Muscle layer of colon (tissue), 2 donors: ENCODE results near the gene PSORS1C1.

Experiments
- H3K27ac ChIP-seq: one replicate; pipeline ENCODE4 v1.7.0; 2013; ENCODE audit warnings: low read depth, mild to moderate bottlenecking, low read length, moderate library complexity
- H3K27me3 ChIP-seq, 2 donors: one replicate each; pipeline ENCODE4 v1.7.0; 2013; ENCODE audit warnings: low read length in 2 of 2, mild to moderate bottlenecking in 2 of 2; ENCODE audit not compliant: insufficient read depth in 2 of 2, control insufficient read depth in 1 of 2
- H3K36me3 ChIP-seq: one replicate; pipeline ENCODE4 v1.7.0; 2013; ENCODE audit warnings: mild to moderate bottlenecking, low read length; ENCODE audit not compliant: insufficient read depth
- H3K4me1 ChIP-seq: one replicate; pipeline ENCODE4 v1.7.0; 2013; ENCODE audit warnings: mild to moderate bottlenecking, low read length; ENCODE audit not compliant: insufficient read depth
- H3K4me3 ChIP-seq, 2 donors: one replicate each; pipeline ENCODE4 v1.7.0; 2013; ENCODE audit warnings: low read length in 2 of 2, low read depth in 1 of 2, mild to moderate bottlenecking in 1 of 2, moderate library complexity in 1 of 2
- H3K9ac ChIP-seq: one replicate; pipeline ENCODE4 v1.7.0; 2013; ENCODE audit warnings: low read length
- H3K9me3 ChIP-seq: one replicate; pipeline ENCODE4 v1.7.0; 2013; ENCODE audit warnings: mild to moderate bottlenecking, low read length
- donor health status: abdominal sarcoma.
- donor health status: Adenocarcinoma of cecum.

The PSORS1C1 gene

DNA sequence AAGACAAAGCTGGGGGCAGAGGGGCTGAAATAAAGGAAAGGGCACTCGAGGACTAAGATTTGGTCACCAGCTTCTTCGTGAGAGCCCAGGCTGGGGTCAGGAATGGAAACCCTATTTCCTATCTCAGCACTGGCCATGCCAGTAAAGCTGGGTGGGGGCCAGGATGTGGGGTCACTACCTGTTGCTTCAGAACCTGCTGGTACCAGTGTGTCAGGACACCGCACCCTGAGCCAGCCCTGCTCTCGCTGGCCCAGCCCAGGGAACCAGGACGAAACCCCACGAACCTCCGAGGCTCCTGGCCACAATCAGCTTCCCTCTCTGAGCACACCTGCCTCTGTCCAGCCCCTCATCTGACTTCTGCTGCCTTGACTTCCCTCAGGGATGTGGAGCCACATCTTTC lies 3.6 kb downstream of the PSORS1C1 start:
- no peak overlapping the region for H3K27ac ChIP-seq
- H3K36me3 ChIP-seq: no peaks in the 10 kb centered on the region
- H3K9ac ChIP-seq: no peak overlapping the region
- no peak overlapping the region for H3K4me3 ChIP-seq
- H3K4me1 ChIP-seq: peaks cover 48% of the 10 kb centered on the region
- H3K27me3 ChIP-seq: no peaks in the 10 kb centered on the region
- no peaks in the 10 kb centered on the region for H3K9me3 ChIP-seq

DNA sequence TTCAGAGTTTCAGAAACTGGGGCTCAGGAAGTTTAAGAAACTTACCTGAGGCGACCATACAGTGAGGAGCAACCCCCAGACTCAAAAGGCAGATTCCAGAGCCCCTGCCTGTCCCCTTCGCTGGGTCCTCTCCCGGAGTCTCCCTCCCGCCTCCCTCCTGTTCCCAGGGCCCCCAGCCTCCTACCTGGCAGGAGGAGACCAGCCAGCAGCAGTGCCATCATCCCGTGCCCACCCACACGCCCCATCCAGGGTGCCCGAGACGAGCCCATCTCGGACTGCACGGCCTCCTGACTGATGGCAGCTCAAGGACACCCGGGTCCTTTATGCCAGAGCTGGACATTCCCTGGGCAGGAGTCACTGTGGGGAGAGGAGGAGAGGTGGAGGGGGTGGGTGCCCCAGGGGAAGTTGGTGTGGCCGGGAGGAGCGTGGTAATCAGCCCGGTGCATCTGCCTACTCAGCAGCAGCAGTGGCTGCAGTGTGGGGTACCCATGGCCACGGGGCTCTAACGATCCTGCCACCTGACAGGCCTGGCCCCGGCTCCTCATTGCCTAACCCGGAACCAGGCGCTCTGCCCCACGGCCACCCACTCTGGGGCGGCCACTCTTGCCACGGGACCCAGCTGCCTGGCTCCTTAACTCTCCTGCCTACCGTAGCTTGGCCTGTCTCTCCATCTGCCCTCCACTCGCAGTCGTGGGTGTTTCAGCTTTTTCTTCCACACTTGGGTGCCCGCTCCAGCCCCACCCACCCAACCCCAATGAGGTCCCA lies 5.7 kb downstream of the PSORS1C1 start, which contains the start of gene CDSN:
Gene CDSN (minus strand): TSS at position 296 of the 765 bp plus-strand sequence. CDS start 27 bp downstream, at position 269.
- Histone ChIP-seq H3K9ac (no peak within 1 kb of the TSS), H3K4me1 (peaks cover 37% of the 10 kb centered on the region), H3K36me3 (no peaks in the 10 kb centered on the region)

DNA sequence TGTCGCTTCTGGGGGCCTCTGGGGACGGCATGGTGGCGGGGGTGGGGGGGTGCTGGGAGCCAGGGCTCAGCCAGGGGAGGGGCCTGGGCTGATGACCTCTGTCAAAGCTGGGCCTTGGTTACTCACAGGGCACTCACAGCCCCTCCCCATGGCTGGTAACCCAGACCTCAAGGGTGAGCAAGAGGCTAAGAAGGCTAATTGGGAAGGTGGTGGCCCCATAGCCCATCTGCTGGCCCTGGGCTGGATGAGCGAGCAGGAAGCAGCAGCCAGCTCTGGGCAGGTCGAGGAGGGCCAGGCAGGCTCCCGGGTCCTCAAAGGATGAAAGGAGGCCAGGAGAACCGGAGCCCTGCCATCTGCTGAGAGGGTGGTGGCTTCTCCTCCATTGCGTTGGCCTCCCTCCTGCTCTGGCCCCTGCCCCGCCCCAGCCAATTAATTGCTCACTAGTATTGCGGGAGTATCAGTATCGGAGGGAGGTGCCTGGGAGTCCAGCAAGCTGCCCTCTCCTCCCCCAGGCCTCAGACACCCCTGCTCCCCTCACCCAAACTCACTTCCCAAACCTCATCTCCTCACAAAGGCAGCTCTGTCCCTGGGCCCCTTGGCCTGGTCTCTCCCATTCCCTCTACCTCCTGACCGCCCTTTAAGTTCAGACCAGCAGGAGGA lies 6.7 kb downstream of the PSORS1C1 start:
- Histone ChIP-seq H3K27me3 (no peaks in the 10 kb centered on the region), H3K4me1 (peaks cover 29% of the 10 kb centered on the region), H3K4me3 (no peak overlapping the region), H3K27ac (no peak overlapping the region), H3K9ac (no peak overlapping the region), H3K9me3 (no peaks in the 10 kb centered on the region), H3K36me3 (no peaks in the 10 kb centered on the region)

More for the DNA sequence above, 5.7 kb downstream of the PSORS1C1 start, which contains the start of gene CDSN:
- no peak within 1 kb of the TSS for H3K27ac ChIP-seq
- no peak within 1 kb of the TSS for H3K4me3 ChIP-seq
- no peaks in the 10 kb centered on the region for H3K27me3 ChIP-seq
- H3K9me3 ChIP-seq: no peaks in the 10 kb centered on the region

DNA sequence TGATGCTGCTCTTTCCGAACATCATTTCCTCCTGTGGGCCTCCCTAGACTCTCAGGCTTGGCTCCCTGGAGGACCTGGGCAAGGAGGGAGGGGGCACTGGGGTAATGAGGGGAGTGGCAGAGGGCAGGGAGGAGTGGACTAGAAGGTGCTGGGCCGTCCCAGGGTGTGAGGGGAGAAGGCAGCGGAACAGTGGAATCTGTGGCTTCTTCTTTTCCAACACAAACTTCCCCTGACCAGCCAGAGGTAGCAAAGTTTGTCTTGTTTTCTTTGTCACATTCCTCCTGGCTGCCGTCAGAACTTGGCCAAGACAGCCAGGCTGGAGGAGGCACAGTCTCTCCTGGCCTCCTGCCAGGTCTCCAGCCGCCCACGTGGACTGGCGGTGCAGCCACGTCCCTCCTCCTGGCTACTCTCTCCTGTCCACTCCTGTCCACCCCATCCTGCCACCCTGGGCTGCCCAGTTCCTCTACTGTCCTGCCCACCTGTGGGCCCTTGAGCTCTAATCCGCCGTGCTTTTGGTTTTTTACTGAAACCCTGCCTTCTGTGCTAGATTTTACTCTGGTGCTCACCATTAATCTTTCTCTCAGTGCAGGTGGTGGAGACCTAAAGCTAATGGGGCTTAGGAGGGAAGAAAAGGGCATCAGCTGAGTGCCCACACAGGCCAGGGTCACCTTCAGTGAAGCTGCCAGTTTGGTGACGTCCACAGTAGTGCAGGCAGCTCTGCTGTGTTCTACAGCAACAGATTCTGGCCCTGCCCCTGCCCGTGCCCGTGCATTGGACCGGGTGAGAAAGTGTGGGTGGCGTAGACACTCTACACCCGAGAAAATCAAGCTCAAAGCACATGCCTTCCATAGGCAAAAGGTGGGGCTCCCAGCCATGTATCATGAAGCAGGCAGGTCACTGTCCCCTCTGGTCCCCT lies 8.4 kb downstream of the PSORS1C1 start:
- Histone ChIP-seq H3K9me3 (no peaks in the 10 kb centered on the region), H3K27ac (peak overlapping the region; percentile 60), H3K4me3 (peak overlapping the region in 1 of 2 donors; percentile 38), H3K36me3 (no peaks in the 10 kb centered on the region), H3K4me1 (peaks cover 27% of the 10 kb centered on the region), H3K9ac (peak overlapping the region; percentile 53), H3K27me3 (no peaks in the 10 kb centered on the region)

DNA sequence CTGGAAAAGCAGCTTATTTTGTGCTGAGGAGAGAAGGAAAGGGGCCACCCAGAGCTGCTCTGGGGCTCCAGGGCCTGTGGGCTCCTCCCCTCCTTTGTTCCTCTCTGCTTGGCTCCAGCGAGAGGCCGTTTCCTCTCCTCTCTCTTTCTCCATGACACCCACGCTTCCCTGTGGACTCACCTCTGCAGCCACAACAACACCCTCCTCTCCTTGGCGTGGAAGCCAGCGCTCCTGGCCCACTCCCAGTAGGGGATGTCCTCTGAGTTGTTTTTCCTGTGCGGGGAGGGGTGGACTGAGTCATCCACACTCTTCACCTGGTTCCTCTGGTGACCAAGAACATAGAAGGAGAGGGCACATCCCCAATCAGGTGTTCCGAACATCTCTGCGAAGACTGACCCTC lies 10.6 kb downstream of the PSORS1C1 start:
- Histone ChIP-seq H3K4me3 (no peak overlapping the region), H3K27ac (no peak overlapping the region), H3K9ac (no peak overlapping the region), H3K36me3 (no peaks in the 10 kb centered on the region), H3K27me3 (no peaks in the 10 kb centered on the region), H3K9me3 (no peaks in the 10 kb centered on the region), H3K4me1 (peaks cover 27% of the 10 kb centered on the region)

DNA sequence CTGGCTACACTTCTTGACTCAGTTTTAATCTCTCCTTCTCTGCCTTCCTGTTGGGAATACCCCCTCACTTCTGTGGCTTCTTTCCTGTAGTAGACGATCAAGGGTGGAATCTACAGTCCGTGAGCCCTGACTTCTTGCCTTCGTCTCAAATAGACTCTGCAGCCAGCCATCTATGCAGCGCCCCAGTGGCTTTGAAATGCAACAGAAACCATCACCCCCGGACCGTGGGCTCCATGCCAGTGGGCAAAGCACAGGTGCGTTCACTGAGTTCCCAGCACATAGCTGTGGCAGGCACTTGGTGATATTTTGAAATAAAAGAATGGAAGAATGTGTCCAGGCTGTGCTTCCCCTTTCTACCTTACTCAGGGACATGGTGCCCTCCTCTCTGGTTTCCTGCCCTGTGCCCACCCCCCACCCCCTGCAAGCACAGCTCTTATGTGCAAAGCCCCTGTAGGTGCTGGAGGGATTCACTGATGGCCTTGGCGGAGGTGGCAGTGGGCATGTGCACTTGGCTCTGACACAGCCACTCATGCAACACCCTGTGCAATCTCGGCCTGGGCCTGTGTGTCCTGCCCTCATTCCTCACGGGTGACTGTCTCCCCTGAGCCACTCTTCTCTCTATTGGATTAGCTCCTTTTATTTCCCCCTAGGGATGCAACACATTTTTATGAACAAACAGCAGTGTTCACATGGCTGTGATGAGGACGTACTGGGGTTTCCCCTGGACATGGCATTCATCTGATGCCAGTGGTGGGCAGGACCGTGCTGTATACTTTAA lies 11.2 kb downstream of the PSORS1C1 start:
- Histone ChIP-seq H3K27ac (no peak overlapping the region), H3K4me1 (peaks cover 27% of the 10 kb centered on the region)

DNA sequence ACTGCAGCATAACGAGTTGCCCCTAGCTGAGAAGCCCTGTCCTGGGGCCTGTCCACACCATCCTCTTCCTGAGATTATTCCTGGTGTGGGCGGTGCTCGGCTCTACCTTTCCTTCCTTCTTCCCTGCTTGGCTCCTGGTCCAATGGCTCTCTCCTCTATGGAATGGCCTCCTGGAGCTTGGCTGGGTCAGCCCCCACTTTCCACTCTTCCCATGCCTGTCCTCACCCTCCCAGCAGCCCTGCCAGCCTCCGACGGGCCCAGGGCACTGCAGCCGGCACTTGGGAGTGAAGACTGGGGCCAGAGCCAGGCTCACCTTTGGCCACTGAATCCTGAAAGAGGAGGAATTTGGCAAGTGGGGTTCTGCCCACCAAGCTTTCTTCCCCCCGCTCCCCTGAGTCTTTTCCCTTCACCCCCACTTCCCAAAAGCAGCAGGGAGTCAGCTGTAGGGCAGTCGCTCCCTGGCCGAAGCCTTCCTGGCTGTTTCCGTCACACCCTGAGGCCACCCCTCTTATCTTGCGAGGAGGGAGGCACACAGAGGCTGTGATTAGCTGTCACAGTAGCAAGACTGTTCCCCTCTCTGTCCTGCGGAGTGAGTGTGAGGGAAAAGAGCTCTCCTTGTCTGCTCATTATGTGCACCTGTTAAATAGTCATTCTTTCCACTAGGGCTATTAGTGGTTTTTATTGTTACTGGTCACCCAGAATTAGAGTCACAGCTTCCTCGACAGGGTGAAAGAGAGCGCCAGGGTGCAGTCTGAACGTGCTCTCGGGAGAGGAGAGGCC lies 12.0 kb downstream of the PSORS1C1 start:
- Histone ChIP-seq H3K9ac (no peak overlapping the region), H3K4me1 (peaks cover 27% of the 10 kb centered on the region), H3K9me3 (no peaks in the 10 kb centered on the region), H3K27ac (no peak overlapping the region), H3K4me3 (no peak overlapping the region), H3K36me3 (no peaks in the 10 kb centered on the region), H3K27me3 (no peaks in the 10 kb centered on the region)

More for the DNA sequence above, 11.2 kb downstream of the PSORS1C1 start:
- no peaks in the 10 kb centered on the region for H3K36me3 ChIP-seq
- H3K9ac ChIP-seq: no peak overlapping the region
- H3K9me3 ChIP-seq: no peaks in the 10 kb centered on the region
- no peak overlapping the region for H3K4me3 ChIP-seq
- H3K27me3 ChIP-seq: no peaks in the 10 kb centered on the region

DNA sequence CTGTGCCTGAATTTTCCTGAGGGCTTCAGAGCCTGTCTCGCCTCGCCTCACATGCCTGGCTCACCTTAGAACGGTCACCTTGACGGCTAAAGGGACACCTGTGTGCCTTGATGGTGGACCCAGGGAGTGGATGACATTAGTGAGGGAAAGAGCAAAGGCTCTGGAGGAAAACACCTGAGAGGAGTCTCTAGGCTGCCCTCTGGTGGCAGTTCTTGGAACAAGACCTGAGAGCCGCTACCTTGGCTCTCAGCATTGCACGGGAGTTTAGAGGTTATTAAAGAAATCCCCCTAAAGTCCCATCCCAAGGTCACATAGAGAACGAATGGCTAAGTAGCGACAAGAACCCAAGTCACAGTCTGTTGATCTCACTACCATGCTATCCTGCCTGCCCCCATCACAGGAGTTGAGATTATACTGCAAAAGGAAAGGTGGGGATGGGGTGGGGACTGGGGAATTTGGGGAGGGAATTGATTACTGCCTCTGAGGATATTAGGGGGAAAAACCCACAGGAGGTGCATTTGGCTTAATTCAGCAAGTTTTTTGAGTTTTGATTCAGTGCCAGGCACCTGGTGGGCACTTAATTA lies 13.6 kb downstream of the PSORS1C1 start:
- H3K36me3 ChIP-seq: no peaks in the 10 kb centered on the region

DNA sequence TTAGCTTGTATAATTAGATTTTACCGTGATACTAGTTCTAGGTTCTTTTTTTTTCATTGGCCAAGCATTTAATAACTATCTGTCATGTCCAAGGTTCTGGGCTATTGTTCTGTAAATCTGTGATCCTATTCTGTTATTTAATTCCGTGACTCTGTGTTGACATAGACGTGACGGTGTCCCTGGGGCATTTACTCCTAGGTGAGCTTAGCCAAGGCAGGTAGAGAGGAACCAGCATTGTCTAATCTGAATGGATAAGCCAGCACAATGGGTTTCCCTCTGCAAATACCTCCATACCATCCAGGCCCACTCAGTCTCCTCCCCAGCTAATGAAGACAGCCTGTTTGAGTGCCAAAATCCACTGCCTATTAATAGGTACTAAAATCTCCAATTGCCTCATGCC lies 14.5 kb downstream of the PSORS1C1 start:
- no peaks in the 10 kb centered on the region for H3K27me3 ChIP-seq
- no peaks in the 10 kb centered on the region for H3K9me3 ChIP-seq
- no peak overlapping the region for H3K4me3 ChIP-seq
- H3K27ac ChIP-seq: no peak overlapping the region
- H3K4me1 ChIP-seq: peaks cover 3% of the 10 kb centered on the region
- no peak overlapping the region for H3K9ac ChIP-seq
- no peaks in the 10 kb centered on the region for H3K36me3 ChIP-seq

More for the DNA sequence above, 13.6 kb downstream of the PSORS1C1 start:
- H3K4me3 ChIP-seq: no peak overlapping the region
- H3K9ac ChIP-seq: no peak overlapping the region
- peaks cover 11% of the 10 kb centered on the region for H3K4me1 ChIP-seq
- H3K27me3 ChIP-seq: no peaks in the 10 kb centered on the region
- no peak overlapping the region for H3K27ac ChIP-seq
- no peaks in the 10 kb centered on the region for H3K9me3 ChIP-seq

DNA sequence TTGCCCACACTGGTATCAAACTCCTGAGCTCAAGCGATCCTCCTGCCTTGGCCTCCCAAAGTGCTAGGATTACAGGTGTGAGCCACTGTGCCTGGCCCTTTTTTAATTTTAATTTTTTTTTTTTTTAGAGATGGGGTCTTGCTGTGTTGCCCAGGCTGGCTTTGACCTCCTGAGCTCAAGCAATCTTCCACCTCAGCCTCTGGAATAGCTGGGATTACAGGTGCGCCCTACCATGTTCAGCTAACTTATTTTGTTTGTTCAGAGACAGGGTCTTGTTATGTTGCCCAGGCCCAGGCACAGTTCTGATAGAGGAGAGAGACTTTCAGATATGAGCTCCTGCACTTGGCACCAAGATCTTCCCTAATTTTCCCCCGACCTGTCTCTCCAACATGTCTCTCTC lies 16.2 kb downstream of the PSORS1C1 start:
- H3K9me3 ChIP-seq: no peaks in the 10 kb centered on the region
- peaks cover 3% of the 10 kb centered on the region for H3K4me1 ChIP-seq
- H3K36me3 ChIP-seq: no peaks in the 10 kb centered on the region
- no peak overlapping the region for H3K9ac ChIP-seq
- H3K4me3 ChIP-seq: no peak overlapping the region
- H3K27ac ChIP-seq: no peak overlapping the region
- no peaks in the 10 kb centered on the region for H3K27me3 ChIP-seq
